ENCODE data around the gene ELOVL7. TPM values are rescaled to one million over a fixed set of nuclear protein-coding genes. Genes with fewer than 3 reads are reported as not detected.

ELOVL7 gene
- total and polyA plus RNA-seq, 2 of the 4 experiments (the other 2 are of a cell fraction), result 0.18 TPM; not detected in 1

GRCh38 chr5:60827201-60827600 is 16.9 kb downstream of the ELOVL7 start:
- no peak overlapping the region for H3K23ac ChIP-seq (ENCODE audit: low read depth, low read length)
- in situ Hi-C loops (cut with MboI; ENCODE audit: low sequenced_read_pairs) (no loop called here), intact Hi-C loops (cut with micrococcal nuclease) (no loop called here), dilution Hi-C loops (cut with HindIII; ENCODE audit: low sequenced_read_pairs, unreplicated experiment) (no loop called here)
- no peak overlapping the region for H3K4ac ChIP-seq (ENCODE audit: low read depth, low read length)
- H2AK5ac ChIP-seq (ENCODE audit: low read depth, low read length), result no peak overlapping the region
- TF ChIP-seq NFE2L2 (IDR thresholded peaks at IDR 0.05; ENCODE audit: low read depth, low read length) (no peak), USF2 (IDR thresholded peaks at IDR 0.05; ENCODE audit: low read depth, low read length) (no peak), SMC3 (IDR thresholded peaks at IDR 0.05; ENCODE audit: low read depth, low read length) (no peak), FOS (IDR thresholded peaks at IDR 0.05; ENCODE audit: low read depth, low read length) (no peak), CHD1 (IDR thresholded peaks at IDR 0.05; ENCODE audit: low read depth, low read length) (no peak), MXI1 (IDR thresholded peaks at IDR 0.05; ENCODE audit: borderline replicate concordance, low read depth, low read length) (no peak), MAFK (IDR thresholded peaks at IDR 0.05; ENCODE audit: low read depth, low read length) (no peak), MAZ (IDR thresholded peaks at IDR 0.05; ENCODE audit: borderline replicate concordance, low read depth, low read length) (no peak), RFX5 (IDR thresholded peaks at IDR 0.05; ENCODE audit: low read depth, low read length) (no peak), POLR2A (IDR thresholded peaks at IDR 0.05; ENCODE audit: low read depth, low read length) (no peak)
- no peak overlapping the region for H3K14ac ChIP-seq (replicated peaks; ENCODE audit: low read depth, low read length)
- no peak overlapping the region for H3K18ac ChIP-seq (ENCODE audit: low read depth, low read length)
- ChIA-PET POLR2A (ENCODE audit: unreplicated experiment) (no interaction called here), CTCF (no interaction called here)
- H4K91ac ChIP-seq (ENCODE audit: insufficient read depth, low read depth, low read length), result no peak overlapping the region
- H3K4me2 ChIP-seq (ENCODE audit: low read depth, low read length), result no peak overlapping the region
- no peak overlapping the region for H4K8ac ChIP-seq (ENCODE audit: low read depth in 2 of 2, low read length in 2 of 2)
- DNase-seq, result no peak
- H3K9me1 ChIP-seq (ENCODE audit: insufficient read depth, low read length), result no peaks in the 10 kb centered on the region
- H3K79me1 ChIP-seq (ENCODE audit: low read depth in 1 of 2, low read length in 2 of 2), result no peaks in the 10 kb centered on the region
- H3K9ac ChIP-seq (ENCODE audit: low read depth, low read length), result no peak overlapping the region
- H2BK20ac ChIP-seq (ENCODE audit: low read depth, low read length), result no peak overlapping the region
- H3K4me3 ChIP-seq (ENCODE audit: insufficient read depth, low read depth, low read length), result no peak overlapping the region
- no peak overlapping the region for H2AK9ac ChIP-seq (replicated peaks; ENCODE audit: low read depth, low read length, poor library complexity)
- no peak overlapping the region for H2BK120ac ChIP-seq (ENCODE audit: low read depth, low read length)
- H4K20me1 ChIP-seq (ENCODE audit: insufficient read depth, low read length), result no peaks in the 10 kb centered on the region
- H3K4me1 ChIP-seq (ENCODE audit: control insufficient read depth, insufficient read depth, low read length), result no peaks in the 10 kb centered on the region
- no peak overlapping the region for H4K5ac ChIP-seq (ENCODE audit: low read depth, low read length)
- ATAC-seq (ENCODE audit: low read depth), result no peak
- H2BK15ac ChIP-seq (ENCODE audit: low read depth, low read length), result no peak overlapping the region
- no peaks in the 10 kb centered on the region for H3K36me3 ChIP-seq (ENCODE audit: control insufficient read depth, insufficient read depth, low read length)
- no peak overlapping the region for H3K27ac ChIP-seq (ENCODE audit: insufficient read depth, low read length)
- no peak overlapping the region for H3K56ac ChIP-seq (ENCODE audit: extremely low read depth, insufficient read depth, low read length)
- WGBS, 2 experiments (ENCODE audit: extremely low coverage in 2 of 2, insufficient read length in 1 of 2), result no CpG with 5 or more reads among the region's 1 CpG
- no peak overlapping the region for H2BK5ac ChIP-seq (ENCODE audit: low read depth, low read length, poor library complexity, severe bottlenecking)
- no peaks in the 10 kb centered on the region; the same call in 1 of the 2 replicates for H3K27me3 ChIP-seq (ENCODE audit: control insufficient read depth, insufficient read depth, low read length)
- no peaks in the 10 kb centered on the region for H3K9me3 ChIP-seq (ENCODE audit: control insufficient read depth, insufficient read depth, low read length)
- no TSS peak for BruUV-seq (replicated peaks)
- H2AFZ ChIP-seq (replicated peaks; ENCODE audit: low read length, poor library complexity), result no peak overlapping the region

All from IMR-90 (cell line).